ENCODE results near the gene CALHM2.

CALHM2 gene

DNA sequence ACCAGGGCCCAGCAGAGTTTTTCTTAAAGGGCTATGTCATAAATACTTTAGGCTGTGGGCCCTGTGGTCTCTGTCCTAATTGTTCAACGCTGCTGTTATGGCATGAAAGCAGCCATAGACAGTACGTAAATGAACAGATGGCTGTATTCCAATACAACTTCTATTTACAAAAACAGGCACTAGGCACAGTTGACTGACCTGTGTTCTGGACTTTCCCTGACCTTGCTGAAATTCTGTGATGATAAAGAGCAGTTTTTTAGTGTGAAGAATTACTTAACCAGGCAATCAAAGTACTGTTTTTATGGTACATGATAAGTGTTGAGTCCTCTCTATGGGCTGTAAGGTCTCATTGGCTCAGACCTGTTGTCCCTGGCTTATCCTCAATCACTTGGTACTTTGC lies 38.6 kb downstream of the CALHM2 start:
- no peak for FAIRE-seq

DNA sequence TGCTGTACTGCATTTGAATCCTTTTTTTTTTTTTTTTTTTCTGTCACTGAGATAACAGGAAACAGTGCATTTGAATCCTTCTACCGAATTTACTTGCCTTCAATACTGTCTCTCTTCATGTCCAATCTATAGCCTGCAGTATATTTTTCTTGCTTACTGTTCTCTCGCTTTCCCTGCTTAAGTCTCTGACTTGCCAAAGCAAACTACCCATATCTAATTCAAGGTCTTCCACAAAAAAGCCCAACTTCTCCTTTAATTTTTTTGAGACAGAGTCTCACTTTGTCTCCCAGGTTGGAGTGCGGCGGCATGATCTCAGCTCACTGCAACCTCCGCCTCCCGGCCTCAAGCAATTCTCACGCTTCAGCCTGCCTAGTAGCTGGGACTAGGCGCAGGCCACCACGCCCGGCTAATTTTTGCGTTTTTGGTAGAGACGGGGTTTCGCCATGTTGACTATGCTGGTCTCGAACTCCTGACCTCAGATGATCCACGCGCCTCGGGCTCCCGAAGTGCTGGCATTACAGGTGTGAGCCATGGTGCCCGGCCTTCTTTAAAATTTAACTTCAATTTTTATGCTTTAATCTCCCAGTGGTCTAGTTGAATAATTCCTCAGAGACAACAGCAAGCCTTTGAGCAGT lies 54.9 kb downstream of the CALHM2 start:
- no peak for FAIRE-seq

DNA sequence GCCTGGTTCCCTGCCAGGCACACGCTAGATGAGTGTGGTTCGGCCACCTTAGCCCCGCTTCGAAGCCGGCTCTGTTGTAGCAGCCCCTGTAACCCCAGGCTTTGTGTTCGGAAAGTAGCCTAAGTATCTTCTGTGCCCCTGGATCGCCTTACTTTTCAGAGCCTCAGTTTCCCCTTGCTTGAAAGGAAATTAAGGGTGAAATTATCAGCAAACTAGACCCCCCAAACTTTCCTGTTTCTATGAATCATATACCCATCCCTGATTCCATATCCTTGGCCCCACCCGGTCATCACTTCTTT lies 55.4 kb downstream of the CALHM2 start:
- FAIRE-seq, result no peak

All from A204.1 (cell line).